ENCODE measurements around the gene FGFRL1.

Gene FGFRL1

DNA sequence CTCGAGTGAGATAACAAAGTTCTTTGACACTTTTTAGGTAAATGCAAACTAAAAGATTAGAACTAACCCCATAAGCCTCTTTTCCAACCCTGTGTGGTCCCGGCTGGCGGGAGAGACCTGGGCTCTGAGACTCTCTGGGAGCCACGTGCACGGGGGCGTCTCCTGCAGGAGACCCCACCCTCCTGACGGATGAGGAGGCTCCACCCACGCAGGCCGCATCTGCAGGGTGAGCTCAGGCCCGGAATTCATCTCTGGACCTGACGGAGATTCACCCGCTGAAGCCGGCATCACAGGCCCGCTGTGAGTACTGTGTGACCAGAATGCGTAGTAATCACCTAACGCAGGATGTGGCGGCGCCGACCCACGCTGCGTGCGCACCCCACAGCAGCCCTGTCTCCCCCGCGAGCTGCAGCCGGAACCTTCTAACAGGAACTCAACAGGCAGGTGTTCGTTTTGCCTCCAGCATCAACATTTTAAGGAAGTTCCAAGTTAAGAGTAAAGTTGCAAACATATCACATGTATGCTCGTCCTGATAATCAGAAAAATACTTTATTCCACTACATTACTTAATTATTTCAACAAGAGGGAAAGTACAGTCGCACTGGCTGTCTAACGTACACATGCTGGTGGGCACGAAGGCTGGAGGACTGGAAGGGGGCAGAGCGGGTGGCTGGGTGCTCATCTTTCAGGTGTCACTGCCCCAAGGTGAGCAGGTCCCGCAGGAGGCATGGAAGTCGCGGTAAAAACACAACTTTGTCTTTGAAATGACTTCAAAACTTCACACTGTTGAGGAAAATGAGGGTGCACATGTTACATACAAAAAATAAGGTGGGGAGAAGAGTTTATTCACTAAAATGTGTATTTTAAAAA, 44.5 kb downstream of the FGFRL1 start:
- DNase-seq: peak; percentile 72

DNA sequence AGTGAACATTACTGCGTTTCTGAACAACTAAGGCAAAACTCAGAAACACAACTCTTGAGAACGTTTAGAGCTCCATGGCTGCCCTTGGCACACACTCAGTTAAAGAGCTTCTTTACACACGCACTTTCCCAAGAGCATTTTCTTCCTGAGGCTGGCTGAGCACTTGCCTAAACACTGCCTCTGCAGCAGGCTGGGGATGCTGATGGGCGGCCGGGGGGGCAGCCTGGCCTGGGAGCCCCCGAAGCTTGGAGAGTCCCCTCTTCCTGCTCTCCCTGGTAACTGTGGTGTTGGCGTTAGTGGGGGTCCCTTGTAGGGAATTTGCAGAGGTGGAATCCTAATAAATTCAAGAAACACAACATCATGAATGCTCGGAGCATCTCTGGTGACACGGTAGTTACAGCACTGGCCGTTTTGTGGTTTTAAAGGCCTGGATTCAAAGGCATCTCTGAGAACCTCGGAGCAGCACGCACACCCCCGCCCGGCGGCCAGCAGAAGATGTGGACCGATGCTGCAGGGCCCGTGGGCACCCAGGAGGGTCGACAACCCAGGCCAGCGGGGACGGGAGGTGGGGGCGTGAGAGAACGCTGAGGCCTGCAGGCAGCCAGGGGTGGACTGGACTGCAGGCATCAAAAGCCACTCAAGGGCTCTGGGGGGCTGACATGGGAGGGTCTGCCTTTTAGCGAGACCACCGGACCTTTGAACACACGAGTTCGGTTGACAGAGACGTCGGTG, 45.4 kb downstream of the FGFRL1 start:
- DNase-seq: no peak

DNA sequence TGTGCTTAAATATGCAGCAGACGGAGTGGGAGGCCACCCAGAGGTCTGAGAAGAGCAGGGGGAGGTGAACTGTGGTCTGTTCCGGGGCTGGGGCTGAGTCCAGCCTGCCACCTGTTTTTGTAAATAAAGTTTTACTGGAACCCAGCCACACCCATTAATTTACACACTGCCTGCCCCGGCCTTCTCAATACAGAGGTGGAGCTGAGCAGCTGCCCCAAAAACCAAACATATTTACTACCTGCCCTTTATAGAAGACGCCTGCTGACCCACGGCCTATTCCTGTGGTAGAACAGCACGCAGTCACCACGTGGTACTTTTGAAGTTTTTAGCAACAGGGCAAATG, 45.9 kb downstream of the FGFRL1 start:
- DNase-seq: no peak

DNA sequence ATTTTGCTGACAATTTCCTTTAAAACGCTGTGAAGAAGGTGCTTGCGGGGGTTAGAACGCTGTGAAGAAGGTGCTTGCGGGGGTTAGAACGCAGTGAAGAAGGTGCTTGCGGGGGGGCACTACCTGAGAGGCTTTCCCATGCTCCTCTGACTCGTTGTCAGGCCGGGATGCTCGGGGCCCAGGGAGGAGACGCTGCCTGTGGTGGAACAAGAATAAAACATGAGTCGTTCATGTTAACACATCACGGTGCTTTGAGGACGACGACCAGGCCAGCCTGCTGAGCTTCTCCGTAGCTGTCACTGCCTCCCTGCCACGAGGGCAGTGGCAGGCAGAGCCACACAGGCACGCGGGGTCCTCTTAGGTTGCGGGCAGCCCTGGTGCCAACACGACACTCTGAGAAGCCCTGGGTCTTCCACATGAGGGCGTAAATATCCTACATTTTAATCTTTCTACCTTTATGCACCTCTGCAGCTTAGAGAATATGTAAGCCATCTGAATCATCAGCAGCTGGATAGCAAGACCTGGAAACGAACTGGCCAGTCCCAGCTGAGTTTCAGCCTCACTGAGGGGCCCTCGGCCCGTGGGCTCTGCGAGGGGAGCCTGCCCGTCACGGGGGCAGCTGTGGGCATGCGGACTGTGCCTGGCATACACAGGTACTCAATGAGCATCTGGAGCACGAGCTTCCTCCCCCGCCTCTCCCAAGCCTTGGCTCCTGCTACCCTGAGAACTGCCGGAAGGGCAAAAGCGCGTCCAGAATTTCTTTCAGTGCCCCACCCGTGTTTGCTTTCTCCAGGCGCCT, 47.0 kb downstream of the FGFRL1 start:
- DNase-seq: no peak

DNA sequence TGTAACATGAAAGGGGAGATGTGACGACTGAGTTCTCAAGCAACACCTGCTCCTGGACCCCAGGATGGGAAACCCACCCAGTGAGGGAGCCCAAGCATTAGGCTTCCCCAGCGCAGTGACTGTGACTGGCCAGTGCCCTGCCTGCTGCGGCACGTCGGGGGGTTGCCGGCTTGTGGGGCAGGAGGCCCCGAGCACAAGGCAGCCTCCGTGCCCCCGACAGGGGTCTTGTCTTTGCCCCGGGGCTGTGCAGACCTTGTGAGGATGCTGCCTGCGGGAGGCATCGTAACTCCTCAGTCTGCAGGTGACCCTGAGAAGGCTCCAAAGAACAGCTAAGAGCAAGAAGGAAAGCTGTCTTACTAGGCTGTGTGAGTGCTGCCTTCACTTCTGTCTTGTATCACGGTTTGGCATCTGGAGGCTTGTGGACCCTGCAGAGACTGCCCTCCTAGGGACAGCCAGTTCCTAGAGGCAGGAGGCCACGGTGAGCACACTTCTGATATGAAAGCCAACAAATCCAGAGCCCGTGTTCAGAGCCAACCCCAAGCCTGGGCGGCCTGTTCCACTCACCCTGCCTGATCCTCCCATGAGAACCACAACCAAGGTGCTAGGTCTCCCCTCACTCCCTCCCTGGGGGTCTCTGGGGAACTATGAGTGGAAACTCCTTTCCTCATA, 47.7 kb downstream of the FGFRL1 start:
- no peak for DNase-seq

DNA sequence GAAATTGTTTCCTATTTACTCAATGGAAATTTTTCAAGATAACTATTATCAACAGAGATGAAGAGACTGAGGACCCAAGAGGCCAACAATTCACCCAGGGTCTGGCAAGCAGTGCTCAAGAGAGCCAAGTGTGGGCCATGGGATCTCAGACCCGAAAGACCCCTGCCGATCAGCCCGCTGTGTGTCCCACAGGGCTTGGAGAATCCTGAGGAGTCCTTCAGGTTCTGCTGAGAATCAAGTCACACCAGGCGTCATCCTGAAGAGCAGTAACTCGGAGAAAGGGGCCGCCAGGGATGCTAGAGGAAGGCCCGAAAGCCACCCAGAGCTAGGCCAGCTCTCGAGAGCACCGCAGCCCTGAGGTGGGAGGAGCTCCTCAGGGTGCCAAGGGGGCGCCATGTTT, 48.7 kb downstream of the FGFRL1 start:
- DNase-seq: no peak

DNA sequence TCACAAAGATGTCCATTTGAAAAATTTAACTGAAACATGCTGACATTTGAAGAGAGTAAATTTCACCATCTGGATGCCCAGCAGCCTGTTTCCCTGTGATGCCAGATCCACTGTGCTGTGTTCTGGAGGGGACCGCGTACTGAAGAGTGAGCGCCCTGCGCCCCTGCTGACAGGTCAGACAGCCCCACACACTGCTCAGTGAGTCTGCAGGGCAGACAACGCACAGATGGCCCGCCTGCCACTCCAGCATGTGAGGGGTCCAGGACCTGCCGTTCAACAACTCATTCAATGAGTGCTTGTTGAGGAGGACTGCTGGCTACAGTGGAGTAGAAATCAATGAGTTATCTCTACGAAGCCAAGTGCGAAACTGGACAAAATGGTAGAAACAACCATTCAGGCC, 49.2 kb downstream of the FGFRL1 start:
- no peak for DNase-seq

DNA sequence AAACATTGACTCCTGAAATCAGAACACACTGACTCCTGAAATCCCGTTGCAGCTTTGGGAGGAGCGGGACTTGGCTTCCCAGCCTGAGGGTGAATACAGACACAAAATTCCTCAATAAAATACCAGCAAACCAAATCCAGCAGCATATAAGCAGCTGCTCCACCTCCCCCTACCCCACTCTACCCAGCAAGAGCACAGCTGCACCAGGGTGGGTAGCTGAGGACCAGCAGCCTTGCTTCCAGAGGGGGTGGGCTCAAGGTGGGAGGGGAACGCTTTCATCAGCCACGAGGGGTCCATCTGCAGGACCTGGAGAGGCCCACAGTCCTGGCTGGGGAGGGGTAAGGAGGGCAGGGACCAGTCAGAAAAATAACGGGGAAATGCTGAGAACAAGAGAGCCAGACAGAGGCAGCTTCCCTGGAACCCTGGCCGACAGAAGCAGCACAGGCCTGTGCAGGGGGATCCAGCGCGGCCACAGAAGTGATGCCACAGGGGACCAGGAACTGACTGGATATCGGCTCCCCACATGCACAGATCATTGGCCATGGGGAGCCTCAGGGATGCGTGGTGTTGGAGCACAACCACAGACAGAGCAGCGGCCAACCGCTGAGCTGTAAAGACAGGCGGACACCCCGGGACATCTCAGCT, 49.8 kb downstream of the FGFRL1 start:
- no peak for DNase-seq

DNA sequence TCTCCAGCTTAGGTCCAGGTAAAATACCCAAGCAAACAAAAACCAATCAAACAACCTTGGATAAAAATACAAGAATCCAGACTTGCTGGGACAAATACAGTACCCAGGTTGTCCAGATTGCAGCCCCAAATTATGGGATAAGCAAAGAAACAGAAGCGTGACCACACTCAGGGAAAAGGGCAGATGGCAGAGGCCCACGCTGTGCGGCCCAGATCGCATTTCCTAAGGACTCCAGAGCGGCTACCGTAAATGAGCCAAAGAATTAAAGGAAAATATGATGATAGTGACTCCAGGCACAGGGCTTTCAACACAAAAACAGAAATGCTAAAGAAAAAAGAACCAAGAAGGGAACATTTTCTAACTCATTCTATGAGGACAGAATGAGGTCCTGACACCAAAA, 50.3 kb downstream of the FGFRL1 start:
- DNase-seq: no peak

DNA sequence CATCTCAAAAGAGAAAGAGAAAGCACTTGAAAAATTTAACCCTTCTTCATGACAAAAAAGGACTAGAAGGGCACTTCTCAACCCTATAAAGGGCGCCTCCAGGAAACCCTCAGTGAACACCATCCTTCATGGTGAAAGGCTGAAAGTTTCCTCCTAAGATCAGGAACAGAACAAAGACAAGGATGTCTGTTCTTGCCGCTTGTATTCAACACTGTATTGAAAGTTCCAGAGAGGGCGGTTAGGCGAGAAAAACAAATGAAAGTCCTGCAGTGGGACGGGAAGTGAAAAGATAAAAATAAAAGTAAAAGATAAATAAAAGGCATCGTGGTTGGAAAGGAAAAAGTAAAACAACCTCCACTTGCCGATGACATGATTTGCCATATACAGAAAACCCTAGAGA, 51.0 kb downstream of the FGFRL1 start:
- no peak for DNase-seq

DNA sequence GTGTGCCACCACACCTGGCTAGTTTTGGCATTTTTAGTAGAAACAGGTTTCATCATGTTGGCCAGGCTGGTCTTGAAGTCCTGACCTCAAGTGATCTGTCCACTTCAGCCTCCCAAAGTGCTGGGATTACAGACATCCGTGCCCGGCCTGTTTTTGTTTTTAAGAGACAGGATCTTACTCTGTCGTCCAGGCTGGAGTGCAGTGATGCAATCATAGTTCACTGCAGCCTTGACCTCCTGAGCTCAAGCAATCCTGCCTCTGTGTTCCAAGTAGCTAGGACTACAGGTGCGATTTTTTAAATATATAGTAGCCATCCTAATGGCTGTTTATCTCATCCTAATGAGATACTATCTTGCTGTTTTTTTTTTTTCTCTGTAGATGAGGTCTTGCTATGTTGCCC, 54.3 kb downstream of the FGFRL1 start:
- DNase-seq: no peak

DNA sequence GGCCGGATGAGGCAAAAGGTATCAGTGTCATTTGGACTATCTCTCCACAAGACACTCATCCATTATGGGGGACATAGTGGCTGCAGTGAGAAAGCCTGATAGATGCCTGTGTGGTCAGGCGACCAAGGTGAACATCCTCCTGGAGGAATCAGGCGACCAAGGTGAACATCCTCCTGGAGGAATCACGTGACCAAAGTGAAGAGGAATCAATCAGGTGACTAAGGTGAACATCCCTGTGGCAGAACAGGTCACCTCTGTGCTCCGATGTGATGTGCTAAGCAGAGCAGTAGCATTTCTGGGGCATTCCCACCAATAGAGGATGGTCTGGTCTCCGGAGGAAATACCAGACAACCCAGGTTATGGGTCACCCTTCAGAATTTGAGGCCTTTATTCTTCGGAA, 58.0 kb downstream of the FGFRL1 start:
- no peak for DNase-seq

DNA sequence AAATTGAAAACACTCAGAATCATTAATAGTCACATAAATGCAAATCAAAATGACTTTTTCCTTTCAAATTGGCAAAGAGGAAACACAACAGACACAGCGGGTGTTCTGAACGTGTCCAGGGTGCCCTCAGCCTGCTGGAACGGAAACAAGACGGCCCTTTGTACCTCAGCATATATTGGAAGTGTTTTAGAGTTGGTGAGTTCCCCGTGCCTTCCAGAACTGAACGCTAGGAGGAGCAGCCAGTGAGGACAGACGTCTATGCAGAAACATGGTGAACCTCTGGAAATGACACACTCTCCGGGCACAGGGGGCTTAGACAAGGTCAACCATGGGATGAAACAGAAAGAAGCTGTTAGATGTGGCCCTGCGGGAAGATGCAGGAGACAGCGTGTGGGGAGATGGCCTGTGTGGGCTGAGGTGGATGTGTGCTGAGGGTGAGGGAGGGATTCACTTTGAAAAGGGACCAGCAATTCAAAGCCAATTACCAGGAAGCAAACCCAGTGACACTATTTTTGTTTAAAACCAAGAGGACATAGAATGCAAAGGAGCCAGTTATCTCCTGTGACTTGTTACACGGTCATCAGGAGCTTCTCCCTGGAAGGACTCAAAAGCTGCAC, 61.5 kb downstream of the FGFRL1 start:
- DNase-seq: peak; percentile 18

DNA sequence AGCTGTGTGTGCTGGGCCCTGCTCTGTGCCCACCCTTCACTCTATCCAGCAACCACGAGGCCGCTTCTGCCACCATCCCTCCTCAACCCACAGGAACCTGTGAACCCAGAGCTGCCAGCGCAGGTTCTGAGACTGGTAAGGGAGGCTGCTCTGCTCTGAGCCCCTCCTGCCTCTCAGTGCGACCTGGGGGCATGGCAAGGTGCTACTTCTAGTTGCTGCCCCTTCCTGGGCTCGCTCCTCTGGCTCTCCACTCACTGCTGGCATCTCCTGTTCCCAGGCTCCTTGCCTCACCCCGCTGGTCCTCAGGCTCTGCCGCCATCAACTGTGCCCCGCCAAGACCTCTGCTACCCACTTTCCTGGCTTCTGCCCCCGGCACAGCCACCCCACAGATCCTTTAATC, 62.7 kb downstream of the FGFRL1 start:
- DNase-seq: no peak

DNA sequence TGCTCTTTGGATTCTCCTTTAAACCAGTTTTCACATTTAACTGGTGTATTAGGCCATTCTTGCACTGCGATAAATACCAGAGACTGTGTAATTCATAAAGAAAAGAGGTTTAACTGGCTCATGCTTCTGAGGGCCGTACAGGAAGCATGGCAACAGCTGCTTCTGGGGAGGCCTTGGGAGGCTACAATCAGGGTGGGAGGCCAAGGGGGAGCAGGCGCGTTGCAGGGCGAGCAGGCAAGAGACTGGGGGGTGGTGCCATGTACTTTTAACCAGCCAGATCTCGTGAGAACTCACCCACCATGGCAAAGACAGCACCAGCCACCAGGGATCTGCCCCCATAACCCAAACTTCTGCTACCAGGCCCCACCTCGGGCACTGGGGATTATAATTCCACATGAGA, 63.8 kb downstream of the FGFRL1 start:
- no peak for DNase-seq

DNA sequence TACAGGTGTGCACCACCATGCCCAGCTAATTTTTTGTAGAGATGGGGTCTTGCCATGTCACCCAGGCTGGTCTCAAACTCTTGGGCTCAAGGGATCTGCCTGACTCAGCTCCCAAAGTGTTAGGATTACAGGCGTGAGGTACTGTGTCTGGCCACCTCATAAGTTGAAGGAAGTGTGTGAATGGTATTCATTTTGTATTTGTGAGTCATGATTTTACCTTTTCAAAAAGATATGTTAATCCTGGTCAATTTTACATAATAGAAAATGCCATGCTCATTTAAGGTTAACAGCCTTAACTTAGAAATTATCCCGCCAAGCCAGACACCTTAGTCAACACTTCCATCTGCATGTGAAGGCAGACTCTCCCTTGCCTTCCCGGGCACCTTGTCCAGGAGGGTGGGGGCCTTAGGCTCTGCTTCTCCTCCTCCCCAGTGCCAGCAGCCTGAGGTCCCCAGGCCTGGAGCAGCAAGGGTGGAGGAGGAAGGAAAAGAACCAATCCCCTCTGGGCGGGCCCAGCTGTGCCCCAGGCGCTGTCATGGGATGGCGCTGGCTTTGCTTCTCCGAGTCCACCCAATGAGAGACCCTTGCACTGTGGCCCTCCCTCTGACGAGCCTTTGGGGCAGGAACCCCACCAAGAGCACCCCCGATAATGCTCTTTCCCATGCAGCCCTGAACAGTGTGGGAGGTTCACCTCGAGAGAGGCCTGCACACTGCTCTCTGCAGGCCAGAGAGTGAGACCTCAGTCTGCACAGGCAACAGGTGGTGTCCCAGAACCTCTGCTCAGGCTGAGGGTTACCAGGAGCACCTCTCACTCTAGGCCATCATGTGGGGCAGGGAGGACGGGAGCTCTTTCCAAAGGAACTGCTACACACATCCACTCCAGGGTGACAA, 64.6 kb downstream of the FGFRL1 start:
- DNase-seq: no peak
